Heart right ventricle (tissue), 16 donors: Measurements from ENCODE around the gene TCIRG1. TPM values are rescaled to one million over a fixed set of nuclear protein-coding genes. Genes with fewer than 3 reads are reported as not detected.

Experiments used
- ATAC-seq, 8 donors: fragments of 200-7000 bp; cut with Tn5 transposase; one replicate each; pipeline ENCODE4 v1.9.1; 2020; ENCODE audit warnings: mild to moderate bottlenecking in 8 of 8, moderate library complexity in 8 of 8, moderate number of reproducible peaks in 1 of 8
- DNase-seq, 2 donors: peaks; one replicate each; pipeline ENCODE4 v3.0.0-alpha.2; 2020
- H3K27ac ChIP-seq, 10 donors: fragments of 200-600 bp; sonication (generic) in 2 of 10; one replicate each; pipeline versions ENCODE4 v1.5.0 to v1.8.0; 2020 to 2022; ENCODE audit warnings: mild to moderate bottlenecking in 3 of 10
- H3K27me3 ChIP-seq, 7 donors: fragments of 200-600 bp; one replicate each; pipeline ENCODE4 v1.8.0; 2021 to 2022; ENCODE audit warnings: mild to moderate bottlenecking in 2 of 7
- H3K36me3 ChIP-seq, 9 donors: fragments of 200-600 bp; sonication (generic) in 1 of 9; one replicate each; pipeline versions ENCODE4 v1.5.0 to v1.8.0; 2020 to 2022; ENCODE audit warnings: mild to moderate bottlenecking in 2 of 9
- H3K4me1 ChIP-seq, 9 donors: fragments of 200-600 bp; sonication (generic) in 1 of 9; one replicate each; pipeline versions ENCODE4 v1.5.0 to v1.8.0; 2020 to 2022; ENCODE audit warnings: mild to moderate bottlenecking in 4 of 9
- H3K4me3 ChIP-seq, 10 donors: fragments of 200-600 bp; sonication (generic) in 2 of 10; one replicate each; pipeline versions ENCODE4 v1.5.0 to v1.8.0; 2020 to 2022; ENCODE audit warnings: mild to moderate bottlenecking in 7 of 10, moderate library complexity in 2 of 10
- H3K9me3 ChIP-seq, 11 donors: fragments of 200-600 bp in 10 of 11; sonication (generic) in 2 of 11; one replicate each; pipeline versions ENCODE4 v1.5.0 to v1.8.0; 2013 to 2022; ENCODE audit warnings: mild to moderate bottlenecking in 2 of 11, control low read depth in 1 of 11, moderate library complexity in 1 of 11
- WGBS, 2 donors: extraction: QIAGEN DNeasy Blood & Tissue Kit; methylation state at CpG; one replicate each; pipeline ENCODE4 v1.1.7; 2013; ENCODE audit warnings: inconsistent platforms in 1 of 2; 5-methylcytosine and 5-hydroxymethylcytosine counted together
- intact Hi-C, 10 donors: fragments of 100-400 bp; cut with DNase I; formaldehyde crosslinking; loops; one replicate each; pipeline versions ENCODE4 v1.11.1 to v1.14.2; 2022
- polyA plus RNA-seq, 2 donors: library from polyadenylated mRNA; stranded (reverse); fragments of 200-250 nt; gene quantifications; one replicate each; pipeline ENCODE4 v1.2.3, GENCODE V29; 2013
- total RNA-seq, 10 donors: library from RNA; stranded (reverse); fragmentation: NEBNext Ultra II Directional in 3 of 10; extraction: Animal tissue kit (Norgen Biotek cat#: 25700) in 3 of 10; gene quantifications; one replicate each; pipeline versions ENCODE4 v1.2.1 to v1.2.4, GENCODE V29; 2021 to 2023
- TF ChIP-seq, protein P1 (sequence below), 9 donors: fragments of 200-600 bp; sonication (generic) in 2 of 9; IDR thresholded peaks; one replicate each; pipeline versions ENCODE4 v1.5.0 to v1.8.0; 2021 to 2022; ENCODE audit warnings: antibody characterized with exemption in 9 of 9, mild to moderate bottlenecking in 5 of 9, moderate library complexity in 1 of 9
- donor health status: Arrhythmogenic right ventricular cardiomyopathy.
- donor health status: ischemic (EF 13 %, LVEDD 7.1; RV severe dilation, severe dysfunction).
- donor health status: healthy with polysubstance abuse.
- donor health status: DM: no; HTN: yes; CAD: no.
- donor health status: DM: no; HTN: no; CAD: no.
- donor health status: ischemic (EF 25% LVEDD 6.9; RV normal size, moderate dysfunction).
- donor health status: ischemic (EF 25% LVEDD 5.7; RV mildly dilated, moderate dysfunction).
- donor health status: healthy.
- donor health status: DM: yes; HTN: yes; CAD: no.
- donor health status: Ischemic cardiomyopathy.
- donor health status: ischemic (EF 35%, LVEDD 5.7; RV mildly dilated, moderate dysfunction).
- donor health status: nonischemic (EF 11% LVEDD 7.7; RV severe dilation, severe dysfunction).
- donor health status: DM: yes; HTN: yes; CAD: no.
- donor health status: PGD.
- donor health status: ischemic (EF 29% LVEDD 5.4; RV normal size, mild dysfunction).
- donor health status: nonischemic (EF 23%, LVEDD 6.1; RV moderate dilation, normal function).

Gene TCIRG1
- total and polyA plus RNA-seq, 12 donors = 7.9 to 91.4 (median 15.1) TPM

DNA sequence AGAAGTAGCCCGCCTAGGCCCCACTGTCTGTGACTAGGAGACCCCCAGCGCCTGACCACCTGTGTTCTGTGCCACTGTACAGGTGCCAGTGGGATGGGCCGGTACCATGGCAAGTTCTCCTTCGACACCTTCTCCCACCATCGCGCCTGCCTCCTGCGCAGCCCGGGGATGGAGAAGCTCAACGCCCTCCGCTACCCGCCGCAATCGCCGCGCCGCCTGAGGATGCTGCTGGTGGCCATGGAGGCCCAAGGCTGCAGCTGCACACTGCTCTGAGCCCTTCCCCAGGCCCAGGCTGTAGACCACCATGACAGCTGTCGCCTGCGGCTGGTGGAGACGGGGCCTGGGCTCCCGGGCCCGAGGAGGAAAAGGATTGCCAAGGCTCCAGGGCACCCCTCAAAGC, 11.2 kb upstream of the TCIRG1 start:
- Histone ChIP-seq H3K27me3 (no peaks in the 10 kb centered on the region), H3K4me1 (peaks cover 11 to 25% (median 22%) of the 10 kb centered on the region in 9 donors), H3K9me3 (peaks cover 0 to 13% (median 0%) of the 10 kb centered on the region in 11 donors), H3K4me3 (no peak overlapping the region), H3K36me3 (peaks cover 0 to 37% (median 0%) of the 10 kb centered on the region in 9 donors), H3K27ac (no peak overlapping the region)
- ATAC-seq (no peak), DNase-seq (no peak)
- WGBS, 2 donors = 92 to 95% methylated on average over 21 of the region's 21 CpGs
- TF ChIP-seq, protein P1, sequence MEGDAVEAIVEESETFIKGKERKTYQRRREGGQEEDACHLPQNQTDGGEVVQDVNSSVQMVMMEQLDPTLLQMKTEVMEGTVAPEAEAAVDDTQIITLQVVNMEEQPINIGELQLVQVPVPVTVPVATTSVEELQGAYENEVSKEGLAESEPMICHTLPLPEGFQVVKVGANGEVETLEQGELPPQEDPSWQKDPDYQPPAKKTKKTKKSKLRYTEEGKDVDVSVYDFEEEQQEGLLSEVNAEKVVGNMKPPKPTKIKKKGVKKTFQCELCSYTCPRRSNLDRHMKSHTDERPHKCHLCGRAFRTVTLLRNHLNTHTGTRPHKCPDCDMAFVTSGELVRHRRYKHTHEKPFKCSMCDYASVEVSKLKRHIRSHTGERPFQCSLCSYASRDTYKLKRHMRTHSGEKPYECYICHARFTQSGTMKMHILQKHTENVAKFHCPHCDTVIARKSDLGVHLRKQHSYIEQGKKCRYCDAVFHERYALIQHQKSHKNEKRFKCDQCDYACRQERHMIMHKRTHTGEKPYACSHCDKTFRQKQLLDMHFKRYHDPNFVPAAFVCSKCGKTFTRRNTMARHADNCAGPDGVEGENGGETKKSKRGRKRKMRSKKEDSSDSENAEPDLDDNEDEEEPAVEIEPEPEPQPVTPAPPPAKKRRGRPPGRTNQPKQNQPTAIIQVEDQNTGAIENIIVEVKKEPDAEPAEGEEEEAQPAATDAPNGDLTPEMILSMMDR (IDR thresholded peaks at IDR 0.05) = no peak
- intact Hi-C loops = no loop called here

DNA sequence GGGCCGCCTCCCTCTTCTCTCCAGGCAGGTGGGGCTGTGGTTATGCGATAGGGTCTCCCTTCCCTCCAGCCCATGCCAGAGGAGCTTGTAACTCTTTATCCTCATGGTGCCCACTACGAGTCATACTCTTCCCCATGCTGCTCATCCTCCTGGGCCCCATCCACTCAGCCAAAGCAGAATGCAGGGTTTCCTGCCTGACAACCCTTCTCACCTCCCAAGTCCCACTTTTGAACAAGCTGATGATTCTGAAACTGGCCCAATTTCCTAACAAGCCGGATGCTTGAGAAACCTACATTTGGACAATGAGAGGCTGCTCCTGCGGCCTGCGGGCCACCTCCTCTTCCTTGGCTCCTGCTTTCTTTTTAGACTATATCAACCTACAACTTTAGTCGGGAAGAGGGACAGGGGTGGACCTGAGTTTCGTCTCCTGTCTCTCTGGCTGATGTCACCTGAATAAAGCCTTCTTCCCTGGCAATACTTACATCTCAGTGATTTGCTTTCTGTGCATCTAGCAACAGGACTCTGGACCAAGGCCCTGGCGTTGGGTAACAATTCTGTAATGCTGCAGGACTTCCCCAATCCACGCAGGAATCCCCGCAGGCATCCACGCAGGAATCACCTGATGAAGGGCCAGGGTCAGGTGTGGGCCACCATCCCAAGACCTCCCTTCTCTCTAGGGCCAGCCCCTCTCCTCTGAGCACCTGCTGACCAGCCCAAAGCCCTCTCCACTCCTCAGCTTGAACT, 9.9 kb upstream of the TCIRG1 start:
- Histone ChIP-seq H3K27me3 (no peaks in the 10 kb centered on the region), H3K4me1 (peaks cover 13 to 38% (median 30%) of the 10 kb centered on the region in 9 donors), H3K9me3 (peaks cover 0 to 12% (median 0%) of the 10 kb centered on the region in 11 donors), H3K27ac (no peak overlapping the region), H3K4me3 (no peak overlapping the region), H3K36me3 (peaks cover 0 to 44% (median 0%) of the 10 kb centered on the region in 9 donors)
- ATAC-seq (no peak), DNase-seq (no peak)
- 86 to 91% methylated on average over 12 of the region's 12 CpGs for WGBS, 2 donors
- intact Hi-C loops = no loop called here
- TF ChIP-seq, protein P1 (IDR thresholded peaks at IDR 0.05) = no peak

DNA sequence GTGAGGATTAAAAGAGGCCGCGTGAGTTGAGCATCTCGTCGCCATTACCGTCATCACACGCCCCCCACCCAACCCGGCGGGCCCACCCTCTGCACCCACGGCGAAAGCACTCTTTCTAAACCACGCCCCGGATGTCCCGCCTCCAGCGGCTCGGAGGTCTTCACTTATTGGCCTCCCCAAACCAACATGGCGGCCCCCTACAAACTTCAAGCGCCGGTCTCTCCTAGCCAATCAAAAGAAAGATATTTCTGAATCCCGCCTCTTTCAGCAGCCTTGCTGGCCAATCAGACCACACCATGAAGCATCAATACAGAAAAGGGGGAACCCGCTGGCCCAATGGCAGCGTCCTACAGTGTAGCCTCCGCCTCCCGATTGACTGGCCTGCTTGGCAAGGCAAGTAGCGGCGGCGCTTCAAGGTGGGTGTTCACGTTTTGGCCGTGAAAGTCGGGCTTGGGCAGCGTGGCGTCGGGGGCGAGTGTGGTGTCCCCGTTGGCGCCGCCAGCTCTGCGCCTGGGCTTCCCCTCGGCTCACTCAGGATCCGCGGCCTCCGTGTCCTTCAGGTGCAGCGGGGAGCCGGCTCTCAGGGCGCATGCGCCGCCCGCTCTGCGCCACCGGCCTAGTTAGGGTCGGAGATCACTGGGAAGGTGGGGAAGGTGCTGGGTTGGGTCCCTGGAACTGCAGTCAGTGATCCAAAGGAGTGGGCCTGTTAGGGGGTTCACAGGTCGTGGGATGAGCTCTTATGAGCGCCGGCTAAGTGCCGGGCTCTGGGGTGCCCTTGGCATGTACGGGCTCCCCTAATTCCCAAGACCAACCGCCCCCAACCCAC, 8.3 kb upstream of the TCIRG1 start, which contains the start of gene NDUFS8:
Gene NDUFS8 (plus strand): TSS at position 364 of the 826 bp plus-strand sequence. CDS start 1,471 bp downstream, outside the sequence.
- Histone ChIP-seq H3K4me1 (peaks cover 17 to 48% (median 34%) of the 10 kb centered on the region in 9 donors), H3K36me3 (peaks cover 0 to 45% (median 0%) of the 10 kb centered on the region in 9 donors), H3K4me3 (peak within 1 kb of the TSS; percentile 54 to 96 (median 79)), H3K9me3 (no peaks in the 10 kb centered on the region), H3K27ac (peak within 1 kb of the TSS; percentile 64 to 97 (median 92)), H3K27me3 (no peaks in the 10 kb centered on the region)
- TF ChIP-seq, protein P1 (IDR thresholded peaks at IDR 0.05) = no peak
- WGBS, 2 donors = 0 to 1% methylated on average over 56 of the region's 56 CpGs
- ATAC-seq (peak; percentile 86 to 97 (median 94)), DNase-seq (peak; percentile 96 to 97)
- intact Hi-C loops = loop anchor here in 3 of 10 donors (5.0 to 10.0 kb wide), 4 partner anchors 92 to 184 kb away; partner anchors contain the start of genes CHKA (in 2 of the 3) and KMT5B (in 1 of the 3)

DNA sequence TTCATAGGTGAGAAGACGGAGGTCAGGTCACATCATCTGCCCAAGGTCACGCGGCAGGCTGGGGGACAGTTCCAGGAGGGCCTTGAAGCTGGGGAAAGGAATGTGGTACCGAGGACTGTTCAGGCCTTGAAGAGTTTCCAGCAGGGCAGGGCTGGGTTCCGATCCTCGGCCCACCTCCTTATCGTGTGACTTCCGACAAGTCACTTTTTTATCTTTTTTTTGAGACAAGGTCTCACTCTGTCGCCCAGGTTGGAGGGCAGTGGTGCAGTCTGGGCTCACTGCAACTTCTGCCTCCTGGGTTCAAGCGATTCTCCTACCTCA, 7.7 kb upstream of the TCIRG1 start:
- H3K4me1 ChIP-seq = peaks cover 17 to 54% (median 39%) of the 10 kb centered on the region in 9 donors
- intact Hi-C loops = loop anchor here in 3 of 10 donors (5.0 to 10.0 kb wide), 4 partner anchors 91 to 184 kb away; partner anchors contain the start of genes CHKA (in 2 of the 3) and KMT5B (in 1 of the 3)

More for the DNA sequence above, 7.7 kb upstream of the TCIRG1 start:
- DNase-seq (no peak), ATAC-seq (peak in 2 of 8 donors; percentile 1 to 3)
- Histone ChIP-seq H3K9me3 (no peaks in the 10 kb centered on the region), H3K4me3 (peak overlapping the region; percentile 54 to 96 (median 79)), H3K36me3 (peaks cover 0 to 40% (median 0%) of the 10 kb centered on the region in 9 donors), H3K27ac (peak overlapping the region; percentile 64 to 97 (median 92)), H3K27me3 (no peaks in the 10 kb centered on the region)
- TF ChIP-seq, protein P1 (IDR thresholded peaks at IDR 0.05) = no peak
- 8 to 9% methylated on average over 10 of the region's 10 CpGs for WGBS, 2 donors
